Glomerular endothelial cell (primary cell): ENCODE measurements around the gene CFAP119. TPM values are rescaled to one million over a fixed set of nuclear protein-coding genes. Genes with fewer than 3 reads are reported as not detected.
A peak's percentile ranks its signal among the peaks of the same experiment; 100 is the strongest.

Experiments used
- DNase-seq: peaks from one replicate; pipeline ENCODE4 v3.0.0-alpha.2; 2011; ENCODE audit warnings: low read depth, low spot score; ENCODE audit errors: extremely low read depth
- total RNA-seq: library from RNA; depleted of rRNA; stranded (reverse); fragments of >200 nt; gene quantifications from 2 replicates; pipeline ENCODE4 v1.2.3, GENCODE V29; 2015

The CFAP119 gene
- total RNA-seq, 1 donor from 2014 or later = 6.5 TPM

DNA sequence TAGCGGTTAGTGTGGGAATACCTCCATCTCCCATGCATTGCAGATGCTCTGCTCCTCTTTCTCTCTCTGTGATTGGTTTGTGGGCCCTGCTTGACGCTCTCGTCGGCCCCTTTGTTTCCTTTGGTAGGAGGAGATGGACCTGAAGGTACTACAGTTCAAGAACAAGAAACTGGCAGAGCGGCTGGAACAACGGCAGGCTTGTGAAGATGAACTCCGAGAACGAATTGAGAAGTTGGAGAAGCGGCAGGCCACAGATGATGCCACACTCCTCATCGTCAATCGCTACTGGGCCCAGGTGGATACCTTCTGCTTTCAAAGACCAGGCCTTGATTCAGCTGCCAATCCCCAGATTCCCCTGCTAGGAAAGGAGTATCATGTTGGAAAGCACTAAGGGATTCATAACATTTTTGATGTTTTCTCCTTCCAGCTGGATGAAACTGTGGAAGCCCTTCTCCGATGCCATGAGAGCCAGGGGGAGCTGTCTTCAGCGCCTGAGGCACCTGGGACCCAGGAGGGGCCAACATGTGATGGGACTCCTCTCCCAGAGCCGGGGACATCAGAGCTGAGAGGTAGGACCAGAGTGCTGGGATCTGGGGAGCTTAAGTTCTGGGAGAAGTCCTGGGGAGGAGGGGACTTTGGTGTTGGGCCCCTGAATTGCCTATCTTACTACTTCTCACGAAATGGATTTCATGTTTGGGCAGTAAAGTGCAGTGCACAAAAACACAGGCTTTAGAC, 1.3 kb upstream of the CFAP119 start:
- no peak for DNase-seq

DNA sequence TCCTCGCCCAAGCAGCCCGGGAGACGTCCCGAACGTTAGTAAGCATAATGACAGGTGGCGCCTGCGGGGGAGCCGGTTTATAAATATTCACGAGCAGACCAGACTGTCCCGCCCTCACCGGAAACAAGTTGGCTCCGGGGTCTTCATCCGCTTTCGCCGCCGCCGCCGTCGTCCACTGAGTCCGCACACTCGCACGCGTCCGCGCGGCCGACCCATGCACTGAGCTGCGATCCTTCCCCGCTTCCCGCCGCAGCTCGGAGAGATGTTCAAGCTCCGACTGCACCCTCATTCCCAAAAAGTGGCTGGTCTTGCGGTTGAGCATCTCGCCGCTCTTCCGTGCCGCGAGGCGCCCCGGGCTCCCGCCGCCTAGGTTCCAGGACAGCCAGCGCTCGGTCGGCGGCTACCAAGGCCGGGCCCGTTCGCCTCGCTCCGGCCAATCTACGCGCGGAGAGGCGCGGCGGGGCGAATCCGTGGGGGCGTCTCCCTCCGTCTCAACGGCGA, 385 bp downstream of the CFAP119 start:
- DNase-seq = no peak

DNA sequence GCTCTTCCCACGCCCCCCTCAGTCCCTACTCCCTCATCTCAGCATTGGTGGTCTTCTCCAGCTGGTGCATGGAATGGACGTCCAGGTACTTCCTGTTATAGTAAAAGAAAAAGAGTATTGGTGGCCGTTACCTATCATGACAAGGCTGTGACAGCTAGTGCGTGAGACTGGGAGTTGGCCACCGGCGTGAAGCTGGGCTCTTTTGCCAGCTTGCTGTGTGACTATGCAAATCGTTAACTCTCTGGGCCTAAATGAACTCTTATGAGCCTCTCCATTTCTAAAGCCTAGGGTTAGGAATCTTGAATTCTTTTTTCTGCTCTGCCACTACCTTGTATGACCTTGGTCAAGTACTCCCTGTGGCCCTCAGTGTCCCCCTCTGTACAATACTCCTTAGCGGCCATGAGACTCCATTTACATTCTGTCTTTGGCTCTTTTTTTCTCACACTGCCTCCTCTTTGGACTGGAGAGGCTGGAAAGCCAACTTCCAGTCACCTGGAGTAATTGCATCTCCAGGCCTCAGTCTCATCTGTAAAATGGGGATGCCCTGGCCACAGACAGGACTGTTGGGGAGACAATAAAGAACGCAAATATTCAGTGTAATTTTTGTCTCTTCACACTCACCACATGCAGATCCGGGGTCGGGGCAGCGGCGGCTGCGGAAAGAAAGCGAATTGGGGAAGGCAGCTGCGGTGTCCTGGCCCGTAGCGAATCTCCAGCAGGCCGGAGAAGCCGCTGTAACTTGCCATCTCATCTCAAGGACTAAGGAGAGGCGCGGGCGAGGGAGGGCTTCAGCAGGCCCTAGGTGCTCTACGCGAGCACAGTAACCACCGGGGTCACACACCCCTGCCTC, 1.1 kb downstream of the CFAP119 start:
- DNase-seq = no peak

DNA sequence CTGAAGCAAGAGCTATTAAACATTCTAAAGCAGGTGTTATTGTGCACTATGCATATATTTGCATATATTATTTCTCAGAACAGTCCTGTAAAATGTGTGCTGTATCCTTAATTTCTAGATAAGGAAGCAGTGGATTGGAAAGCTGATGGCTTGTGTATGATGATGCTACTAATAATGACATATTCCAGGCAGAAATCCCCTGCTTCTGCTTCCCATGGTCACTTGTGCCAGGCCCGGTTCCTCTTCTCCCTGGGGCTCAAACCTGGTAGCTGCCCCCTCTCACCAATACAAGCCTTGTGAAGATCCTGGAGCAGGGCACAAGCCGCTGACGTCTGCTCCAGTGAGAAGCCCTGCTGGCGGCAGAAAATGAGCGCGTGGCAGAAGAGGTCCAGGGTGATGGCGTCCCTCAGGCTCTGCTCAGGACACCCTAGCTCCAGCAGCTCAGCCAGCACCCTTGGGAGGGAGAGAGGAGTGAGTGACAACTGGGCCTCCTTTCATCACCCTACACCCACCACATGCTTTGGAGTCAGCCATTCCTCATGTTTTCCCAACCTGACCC, 1.8 kb downstream of the CFAP119 start:
- no peak for DNase-seq

DNA sequence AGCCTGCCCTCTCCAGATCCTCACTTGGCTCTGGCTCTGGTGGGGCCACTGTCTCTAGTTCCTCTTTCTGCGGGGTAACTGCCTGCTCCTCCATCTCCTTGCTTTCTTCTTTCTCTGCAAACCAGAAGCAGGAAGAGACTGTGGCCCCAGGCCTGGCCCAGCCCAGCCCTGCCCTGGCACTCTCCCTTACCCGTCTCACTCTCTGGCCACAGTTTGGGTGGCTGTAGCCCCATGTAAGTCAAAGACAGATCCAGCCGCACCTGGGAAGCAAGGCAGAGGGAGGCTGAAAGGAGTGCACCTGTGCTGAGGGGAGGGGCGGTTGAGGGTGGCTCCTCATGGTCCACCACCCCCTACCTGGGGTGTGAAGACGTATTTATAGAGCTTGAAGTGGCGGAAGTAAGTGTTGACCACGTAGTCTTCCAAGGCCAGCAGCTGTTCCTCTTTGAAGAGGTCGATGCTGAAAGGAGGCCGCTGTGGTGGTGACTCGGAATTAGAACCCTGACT, 2.8 kb downstream of the CFAP119 start:
- no peak for DNase-seq

DNA sequence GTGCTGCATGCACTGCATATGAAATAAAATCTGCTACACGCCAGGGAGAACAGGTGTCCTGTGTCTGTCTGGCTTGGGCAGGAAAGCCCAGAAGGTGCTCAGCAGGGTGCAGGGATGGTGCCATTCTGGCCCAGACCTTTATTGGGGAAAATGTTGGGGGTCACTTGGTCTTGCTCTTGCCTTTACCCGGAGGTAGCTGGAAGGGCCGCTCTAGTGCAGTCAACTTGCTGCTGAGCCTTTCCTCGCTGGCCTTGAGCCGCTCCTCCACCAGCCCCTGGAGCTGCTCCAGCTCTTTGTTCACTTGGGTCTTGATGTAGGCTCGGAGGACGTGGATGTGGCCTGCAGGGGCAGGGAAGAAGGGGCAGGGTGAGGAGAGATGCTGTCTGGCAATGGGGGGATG, 4.5 kb downstream of the CFAP119 start:
- DNase-seq = no peak

DNA sequence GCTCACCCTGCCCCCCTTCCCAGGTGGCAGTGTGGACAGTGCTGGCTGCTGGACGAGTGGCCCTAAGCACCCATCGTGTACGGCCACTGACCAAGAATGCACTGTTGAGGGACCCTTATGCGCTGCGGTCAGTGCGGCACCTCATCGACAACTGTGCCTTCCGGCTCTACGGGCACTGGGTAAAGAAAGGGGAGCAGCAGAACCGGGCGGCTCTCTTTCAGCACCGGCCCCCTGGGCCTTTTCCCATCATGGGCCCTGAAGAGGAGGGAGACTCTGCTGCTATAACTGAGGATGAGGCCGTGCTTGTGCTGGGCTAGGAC, 5.1 kb downstream of the CFAP119 start:
- DNase-seq = no peak

DNA sequence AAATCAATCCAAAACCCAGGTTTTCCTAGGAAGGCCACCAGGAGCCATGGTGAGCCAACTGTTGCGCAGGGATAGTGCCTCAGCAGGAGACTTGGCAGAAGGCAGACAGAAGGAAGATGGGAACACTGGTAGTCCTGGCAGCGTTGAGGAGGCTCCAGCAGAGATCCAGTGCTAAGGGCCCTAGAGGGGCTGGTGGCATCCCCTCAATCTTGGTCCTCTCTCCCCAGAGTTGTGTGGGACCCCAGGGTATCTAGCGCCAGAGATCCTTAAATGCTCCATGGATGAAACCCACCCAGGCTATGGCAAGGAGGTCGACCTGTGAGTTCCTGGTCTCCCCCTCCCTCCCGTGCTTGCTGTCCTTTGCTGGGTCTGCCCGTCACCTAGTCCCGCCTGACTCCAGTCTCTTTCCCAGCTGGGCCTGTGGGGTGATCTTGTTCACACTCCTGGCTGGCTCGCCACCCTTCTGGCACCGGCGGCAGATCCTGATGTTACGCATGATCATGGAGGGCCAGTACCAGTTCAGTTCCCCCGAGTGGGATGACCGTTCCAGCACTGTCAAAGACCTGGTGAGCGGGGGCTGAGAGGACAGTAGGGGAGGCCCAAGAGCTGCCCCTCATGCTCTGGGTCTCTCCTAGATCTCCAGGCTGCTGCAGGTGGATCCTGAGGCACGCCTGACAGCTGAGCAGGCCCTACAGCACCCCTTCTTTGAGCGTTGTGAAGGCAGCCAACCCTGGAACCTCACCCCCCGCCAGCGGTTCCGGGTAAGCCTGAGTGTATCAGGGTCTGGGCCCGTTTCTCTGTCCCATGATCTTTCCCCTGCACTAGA, 5.7 kb downstream of the CFAP119 start:
- DNase-seq = no peak

DNA sequence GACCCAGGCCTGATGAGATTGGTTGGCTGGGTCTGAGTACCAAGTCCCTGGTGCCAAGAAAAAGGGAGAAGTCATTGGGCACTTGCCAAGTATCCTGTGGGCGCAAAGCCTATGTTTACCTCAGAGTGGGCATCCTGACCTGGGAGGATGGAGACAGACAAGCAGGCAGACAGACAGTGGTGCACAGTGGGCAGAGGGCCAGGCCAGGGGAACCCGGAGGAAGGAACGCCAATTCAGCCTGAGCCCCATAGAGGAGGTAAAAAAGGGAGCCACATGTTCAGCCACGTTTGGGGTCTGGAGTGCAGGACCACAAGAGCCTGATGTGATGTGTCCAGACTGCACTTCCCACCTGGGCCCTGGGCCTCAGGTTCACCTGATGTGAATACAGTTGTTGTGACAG, 8.3 kb downstream of the CFAP119 start:
- no peak for DNase-seq

DNA sequence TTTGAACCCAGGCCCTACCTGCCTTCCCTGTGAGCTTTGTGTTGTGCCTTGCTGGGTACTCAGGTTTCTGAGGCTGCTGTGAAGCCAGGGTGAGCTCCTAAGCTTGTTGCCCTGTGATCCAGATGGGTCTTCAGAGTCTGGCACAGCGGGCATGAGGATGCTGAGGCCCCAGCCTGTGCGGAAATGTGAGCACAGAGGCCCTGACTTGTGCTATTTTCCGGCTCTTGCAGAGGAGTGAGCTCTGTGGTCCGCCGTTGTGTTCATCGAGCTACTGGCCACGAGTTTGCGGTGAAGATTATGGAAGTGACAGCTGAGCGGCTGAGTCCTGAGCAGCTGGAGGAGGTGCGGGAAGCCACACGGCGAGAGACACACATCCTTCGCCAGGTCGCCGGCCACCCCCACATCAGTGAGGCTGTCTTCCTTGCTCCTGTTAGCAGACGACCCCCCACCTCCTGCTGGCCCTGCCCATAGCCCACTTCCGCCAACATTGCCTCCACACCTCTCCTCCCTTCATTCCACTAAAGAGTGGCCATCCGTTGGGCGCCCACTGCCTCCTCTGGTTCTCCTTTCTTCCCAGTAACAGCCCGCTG, 10.9 kb downstream of the CFAP119 start:
- no peak for DNase-seq

DNA sequence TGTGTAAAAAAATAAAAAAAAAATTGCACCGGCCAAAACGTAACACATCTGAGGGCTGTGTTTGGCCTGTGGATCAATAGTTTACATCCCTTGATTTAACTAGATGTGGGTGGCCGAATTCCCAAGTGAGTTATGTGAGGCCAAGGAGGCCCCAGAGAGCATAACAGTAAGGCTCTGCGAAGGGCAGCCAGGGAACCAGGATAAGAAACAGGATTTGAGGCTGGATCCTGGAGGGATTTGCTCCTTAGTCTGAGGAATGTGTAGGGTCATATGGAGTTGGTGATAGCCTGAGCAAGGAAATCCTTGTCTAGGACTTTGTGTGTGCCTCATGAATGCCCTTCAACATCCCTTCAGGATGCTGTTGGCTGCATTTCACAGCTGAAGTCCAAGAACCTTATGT, 11.7 kb downstream of the CFAP119 start:
- no peak for DNase-seq

DNA sequence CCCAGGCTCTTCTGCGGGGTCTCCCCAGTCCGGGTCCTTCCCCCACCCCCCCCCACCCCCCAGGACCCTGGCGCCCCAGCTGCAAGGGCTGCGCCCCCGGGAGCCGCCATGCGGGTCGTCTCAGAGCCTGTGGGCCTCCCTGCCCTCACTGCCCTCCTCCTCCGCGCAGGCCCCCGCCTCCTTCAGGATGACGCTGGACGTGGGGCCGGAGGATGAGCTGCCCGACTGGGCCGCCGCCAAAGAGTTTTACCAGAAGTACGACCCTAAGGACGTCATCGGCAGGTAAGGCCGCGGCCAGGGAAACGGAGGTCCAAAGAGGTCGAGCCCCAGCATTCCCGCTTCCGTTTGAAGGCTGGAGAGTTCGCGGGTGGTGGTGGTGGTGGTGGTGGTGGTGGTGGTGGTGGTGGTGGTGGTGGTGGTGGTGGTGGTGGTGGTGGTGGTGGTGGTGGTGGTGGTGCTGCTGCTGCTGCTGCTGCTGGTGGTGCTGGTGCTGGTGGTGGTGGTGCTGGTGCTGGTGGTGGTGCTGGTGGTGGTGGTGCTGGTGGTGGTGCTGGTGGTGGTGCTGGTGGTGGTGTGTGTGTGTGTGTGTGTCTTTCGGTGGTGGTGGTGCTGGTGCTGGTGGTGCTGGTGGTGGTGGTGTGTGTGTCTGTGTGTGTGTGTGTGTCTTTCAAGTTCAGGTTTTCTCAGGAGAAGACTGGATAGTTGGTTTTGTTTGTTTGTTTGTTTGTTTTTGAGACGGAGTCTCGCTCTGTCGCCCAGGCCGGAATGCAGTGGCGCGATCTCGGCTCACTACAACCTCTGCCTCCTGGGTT, 13.0 kb downstream of the CFAP119 start:
- DNase-seq = no peak

DNA sequence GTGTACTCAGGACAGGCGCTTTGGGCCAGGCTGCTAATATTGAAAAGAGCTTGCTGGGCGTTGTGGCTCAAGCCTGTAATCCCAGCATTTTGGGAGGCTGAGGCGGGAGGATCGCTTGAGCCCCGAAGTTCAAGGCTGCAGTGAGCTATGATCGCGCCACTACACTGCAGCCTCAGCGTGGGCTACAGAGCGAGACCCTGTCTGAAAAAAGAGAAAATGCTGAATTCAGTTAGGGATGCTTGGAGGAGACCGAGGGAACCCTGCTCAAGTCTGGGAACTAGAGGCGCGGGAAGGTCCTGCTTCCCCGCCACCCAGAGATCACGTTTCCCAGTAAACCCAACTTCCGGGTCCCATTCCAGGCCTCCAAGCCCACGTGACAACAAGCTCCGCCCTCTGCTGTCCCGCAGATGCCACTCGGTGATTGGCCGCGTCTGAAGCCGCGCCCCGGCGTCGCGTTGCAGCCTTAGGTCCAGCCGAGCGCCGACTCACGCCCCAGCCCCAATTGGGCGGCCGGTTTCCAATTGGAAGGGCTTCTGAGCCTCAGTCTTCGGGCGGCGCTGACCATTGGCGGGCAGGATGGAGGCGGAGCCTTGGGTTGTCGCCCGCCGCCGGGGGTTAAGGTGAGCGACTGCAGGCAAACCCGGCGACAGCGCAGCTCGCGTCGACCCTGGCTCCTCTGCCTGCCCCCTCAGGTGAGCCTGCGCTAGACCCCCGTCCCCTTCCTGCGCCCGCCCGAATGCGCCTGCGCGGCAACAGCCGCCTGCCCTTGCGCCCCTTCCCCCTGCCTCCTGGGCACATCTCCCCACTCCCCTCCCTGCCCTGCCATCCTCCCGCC, 13.8 kb downstream of the CFAP119 start, which contains the start of gene PHKG2:
TSS of gene PHKG2 (plus strand) at position 627 of the 835 bp plus-strand sequence. CDS start 396 bp downstream, outside the sequence.
- peak; percentile 88 for DNase-seq

DNA sequence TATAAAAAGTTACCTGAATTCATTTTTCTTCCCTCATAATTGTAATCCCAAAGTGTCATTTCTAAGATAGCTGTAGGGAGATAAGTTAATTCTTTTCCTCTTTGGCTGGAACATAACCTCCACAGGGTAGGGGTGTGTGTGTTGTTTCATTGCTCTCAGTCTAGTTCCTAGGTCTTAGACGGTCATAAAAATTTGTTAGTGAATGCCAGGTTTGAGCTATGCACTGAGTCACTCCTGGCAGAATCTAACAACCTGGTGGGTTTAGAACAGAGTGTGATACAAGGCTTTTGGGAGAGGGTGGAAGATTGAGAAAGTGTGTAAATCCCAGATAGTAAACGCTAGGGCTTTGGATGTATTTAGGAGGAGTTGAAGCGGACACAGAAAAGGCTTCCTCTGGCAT, 14.5 kb downstream of the CFAP119 start:
- DNase-seq = no peak

DNA sequence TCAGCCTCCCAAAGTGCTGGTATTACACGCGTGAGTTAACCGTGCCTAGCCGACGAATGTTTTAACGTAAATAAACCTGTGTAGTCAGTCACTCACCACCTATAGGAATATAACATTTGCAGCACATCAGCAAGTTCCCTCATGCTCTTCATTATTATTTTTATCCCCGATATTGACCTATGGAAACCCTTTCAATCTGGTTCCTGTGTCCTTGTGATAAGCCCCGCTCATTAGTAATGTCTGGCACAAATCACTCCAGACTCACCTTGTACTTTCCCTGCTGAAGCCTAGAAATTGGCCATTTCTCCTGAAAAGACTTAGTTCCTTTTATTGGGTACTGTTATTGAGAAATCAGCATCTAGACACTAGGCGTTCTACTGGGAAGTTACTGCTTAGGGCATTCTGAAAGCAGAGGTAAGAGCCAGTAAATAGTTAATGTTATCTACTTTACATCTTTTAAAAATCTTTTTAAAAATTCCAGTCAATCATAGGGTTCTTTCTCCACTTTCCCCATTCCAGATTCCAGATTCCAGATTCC, 15.2 kb downstream of the CFAP119 start:
- no peak for DNase-seq

DNA sequence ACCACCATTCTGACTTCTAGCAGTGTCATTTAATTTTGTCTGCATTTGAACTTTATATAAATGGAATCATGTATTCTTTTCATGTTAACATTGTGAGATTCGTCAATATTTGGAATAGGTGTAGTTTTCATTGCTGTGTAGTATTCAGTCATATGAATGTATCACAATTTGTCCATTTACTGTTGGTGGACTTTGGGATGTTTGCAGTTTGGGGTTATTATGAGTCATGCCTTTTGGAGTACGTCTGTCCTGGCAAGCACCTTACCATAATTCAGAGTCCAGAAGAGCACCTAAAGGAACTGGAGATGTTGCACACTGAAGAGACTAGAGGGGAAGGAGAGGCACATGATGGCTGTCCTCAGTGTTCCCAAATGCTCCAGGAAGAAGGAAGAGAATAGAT, 16.8 kb downstream of the CFAP119 start:
- no peak for DNase-seq

DNA sequence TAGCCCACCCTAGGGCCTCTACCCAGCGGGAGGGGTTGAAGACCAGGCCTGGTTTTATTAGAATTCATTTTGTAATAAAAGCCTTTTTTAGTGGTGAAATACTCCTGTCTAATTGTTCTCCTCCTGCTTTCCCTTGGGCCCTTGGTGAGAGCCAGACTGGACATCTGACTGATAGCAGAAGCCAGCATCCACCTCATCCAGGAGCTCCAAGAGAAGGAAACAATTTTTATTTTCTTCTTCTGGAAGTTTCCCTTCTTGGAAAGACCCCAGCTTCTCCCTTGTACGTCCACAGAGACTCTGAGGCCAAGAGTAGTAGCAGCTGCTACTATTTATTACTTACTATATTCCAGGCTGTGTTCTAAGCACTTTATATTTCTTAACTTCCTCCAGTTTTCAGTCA, 17.7 kb downstream of the CFAP119 start:
- no peak for DNase-seq

DNA sequence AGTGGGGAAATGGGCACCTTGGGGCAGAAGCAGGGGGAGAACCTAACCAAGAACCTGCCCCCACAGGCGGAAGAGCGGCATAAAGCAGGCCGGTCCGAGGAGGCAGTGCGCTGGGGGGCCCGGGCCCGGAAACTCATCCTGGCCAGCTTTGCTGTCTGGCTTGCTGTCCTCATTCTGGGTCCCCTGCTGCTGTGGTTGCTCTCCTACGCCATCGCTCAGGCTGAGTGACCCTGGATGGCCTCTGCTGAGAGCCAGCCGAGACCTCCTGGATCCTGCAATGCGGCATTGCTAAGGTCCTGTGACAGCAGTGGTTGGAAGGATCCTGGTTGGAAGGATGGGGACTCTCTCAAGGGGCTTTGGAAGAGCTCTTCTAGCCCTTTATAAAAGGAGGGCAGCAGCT, 18.1 kb downstream of the CFAP119 start:
- DNase-seq = no peak
